SK-N-SH treated with all-trans-retinoic acid at 6 μM for 48 hours (cell line): Measurements from ENCODE around the gene FHL5.
A peak's percentile ranks its signal among the peaks of the same experiment; 100 is the strongest.
"Not testable (repeated sequence)": the region's sequence is repeated elsewhere in the genome, so short reads cannot be mapped to it uniquely, and the experiment has no call there.

ENCODE experiments used
- ATAC-seq: fragments of 200-7000 bp; cut with Tn5 transposase; 3 replicates; pipeline ENCODE4 v1.9.1; 2020; ENCODE audit warnings: mild to moderate bottlenecking, moderate library complexity
- ARNTL ChIP-seq: fragments of 450-650 bp; formaldehyde crosslinking; IDR thresholded peaks from 2 replicates; pipeline ENCODE4 v1.5.0; 2020; ENCODE audit warnings: low read depth, mild to moderate bottlenecking, moderate library complexity, borderline replicate concordance
- BACH2 ChIP-seq: fragments of 250-450 bp; sonication (Bioruptor Pico); IDR thresholded peaks from 2 replicates; pipeline ENCODE4 v1.9.0; 2021; ENCODE audit warnings: mild to moderate bottlenecking, borderline replicate concordance
- CSDC2 ChIP-seq: fragments of 250-450 bp; sonication (Bioruptor Pico); IDR thresholded peaks from 2 replicates; pipeline ENCODE4 v1.5.0; 2020; ENCODE audit warnings: mild to moderate bottlenecking, moderate library complexity
- ESRRG ChIP-seq: fragments of 250-450 bp; sonication (Bioruptor Pico); IDR thresholded peaks from 2 replicates; pipeline ENCODE4 v1.6.1; 2021; ENCODE audit warnings: mild to moderate bottlenecking
- ISL1 ChIP-seq: fragments of 250-450 bp; sonication (Bioruptor Pico); IDR thresholded peaks from 2 replicates; pipeline ENCODE4 v2.1.2; 2022; ENCODE audit warnings: mild to moderate bottlenecking, moderate library complexity
- OSR1 ChIP-seq: fragments of 250-450 bp; sonication (Bioruptor Pico); IDR thresholded peaks from 2 replicates; pipeline ENCODE4 v1.8.0; 2022; ENCODE audit warnings: moderate library complexity, mild to moderate bottlenecking, inconsistent platforms
- PPARA ChIP-seq: fragments of 250-450 bp; sonication (Bioruptor Pico); IDR thresholded peaks from 2 replicates; pipeline ENCODE4 v1.5.0; 2020; ENCODE audit warnings: mild to moderate bottlenecking, borderline replicate concordance
- RARB ChIP-seq: fragments of 250-450 bp; sonication (Bioruptor Pico); IDR thresholded peaks from 2 replicates; pipeline ENCODE4 v1.8.0; 2021; ENCODE audit warnings: mild to moderate bottlenecking, moderate library complexity
- SNAI2 ChIP-seq: fragments of 250-450 bp; sonication (Bioruptor Pico); IDR thresholded peaks from 2 replicates; pipeline ENCODE4 v1.5.0; 2020; ENCODE audit warnings: mild to moderate bottlenecking, moderate library complexity
- TCF4 ChIP-seq: fragments of 250-450 bp; sonication (Bioruptor Pico); IDR thresholded peaks from 2 replicates; pipeline ENCODE4 v1.8.0; 2021; ENCODE audit warnings: mild to moderate bottlenecking, moderate library complexity, borderline replicate concordance
- ZC3H10 ChIP-seq: fragments of 250-450 bp; sonication (Bioruptor Pico); IDR thresholded peaks from 2 replicates; pipeline ENCODE4 v1.5.1; 2021; ENCODE audit warnings: mild to moderate bottlenecking, moderate library complexity
- ZFP3 ChIP-seq: fragments of 250-450 bp; sonication (Bioruptor Pico); IDR thresholded peaks from 2 replicates; pipeline ENCODE4 v1.5.0; 2020; ENCODE audit warnings: mild to moderate bottlenecking, moderate library complexity
- ZNF565 ChIP-seq: fragments of 450-650 bp; formaldehyde crosslinking; conservative IDR thresholded peaks from 2 replicates; pipeline ENCODE4 v1.5.0; 2020; ENCODE audit warnings: low read depth, mild to moderate bottlenecking, moderate library complexity
- ZNF70 ChIP-seq: fragments of 450-650 bp; formaldehyde crosslinking; IDR thresholded peaks from 2 replicates; pipeline ENCODE4 v1.5.0; 2020; ENCODE audit warnings: mild to moderate bottlenecking, moderate library complexity
- ZNF8 ChIP-seq: fragments of 450-650 bp; formaldehyde crosslinking; IDR thresholded peaks from 2 replicates; pipeline ENCODE4 v1.5.0; 2020; ENCODE audit warnings: mild to moderate bottlenecking, moderate library complexity
- TF ChIP-seq, protein P1 (sequence below): fragments of 250-450 bp; sonication (Bioruptor Pico); IDR thresholded peaks from 2 replicates; pipeline ENCODE4 v1.5.0; 2020; ENCODE audit warnings: mild to moderate bottlenecking, moderate library complexity
- TF ChIP-seq, protein P2 (sequence below): fragments of 250-450 bp; sonication (Bioruptor Pico); IDR thresholded peaks from 2 replicates; pipeline ENCODE4 v1.8.0; 2021; ENCODE audit warnings: low read depth, mild to moderate bottlenecking, moderate library complexity, borderline replicate concordance
- TF ChIP-seq, protein P3 (sequence below): fragments of 250-450 bp; sonication (Bioruptor Pico); IDR thresholded peaks from 2 replicates; pipeline ENCODE4 v1.5.1; 2020; ENCODE audit warnings: low read depth, mild to moderate bottlenecking, moderate library complexity

FHL5 gene

DNA sequence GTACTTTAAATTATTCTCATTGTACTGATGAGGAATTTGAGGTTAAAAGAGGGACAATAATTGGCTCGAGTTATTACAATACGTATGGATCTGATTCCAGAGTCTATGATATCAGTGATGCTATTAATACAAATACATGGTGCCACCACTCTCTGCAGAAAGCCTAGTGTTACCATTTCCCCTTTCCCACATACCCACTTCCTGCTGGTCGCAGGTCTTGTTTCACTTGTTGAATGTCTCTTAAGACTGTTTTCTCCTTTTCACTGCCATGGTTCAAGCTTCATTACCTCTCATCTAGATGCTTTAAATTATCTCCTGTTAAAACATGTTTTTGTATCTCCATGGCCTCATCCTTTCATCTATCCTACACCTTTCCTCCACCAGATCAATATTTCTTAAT is 62.0 kb downstream of the FHL5 start:
- ATAC-seq, result no peak
- no peak for TF ChIP-seq CSDC2

DNA sequence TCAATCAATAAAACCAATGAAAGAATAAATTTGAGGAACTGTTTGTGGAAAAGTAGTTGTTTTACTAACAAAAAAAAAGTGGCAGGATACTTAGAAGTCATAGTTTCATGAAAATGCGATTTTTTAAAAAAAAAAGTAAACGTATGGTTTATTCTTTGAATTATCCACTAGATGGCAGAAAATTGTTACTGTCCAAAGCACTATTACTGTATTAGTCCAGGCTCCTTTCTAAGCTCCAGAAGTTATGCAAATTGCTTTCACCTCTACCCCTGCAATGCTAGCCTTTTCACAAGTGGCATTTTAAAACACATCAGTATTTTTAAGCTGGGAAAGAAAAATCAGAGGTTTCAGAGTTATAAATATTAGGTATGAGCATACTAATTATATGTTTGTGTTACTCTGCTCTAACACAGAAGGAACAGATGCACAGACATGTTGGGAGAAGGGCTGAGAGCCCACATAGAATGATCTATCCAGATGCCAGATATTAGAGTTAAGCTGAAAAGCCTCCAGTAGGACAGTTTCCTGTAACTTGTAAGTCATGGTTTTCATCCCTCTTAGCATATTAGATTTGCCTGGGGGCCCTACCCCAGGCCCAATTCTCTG is 63.9 kb downstream of the FHL5 start:
- TF ChIP-seq ZNF70 (CRISPR knock-in tag) (no peak), ZC3H10 (no peak), SNAI2 (CRISPR knock-in tag) (no peak)
- TF ChIP-seq, protein P1, sequence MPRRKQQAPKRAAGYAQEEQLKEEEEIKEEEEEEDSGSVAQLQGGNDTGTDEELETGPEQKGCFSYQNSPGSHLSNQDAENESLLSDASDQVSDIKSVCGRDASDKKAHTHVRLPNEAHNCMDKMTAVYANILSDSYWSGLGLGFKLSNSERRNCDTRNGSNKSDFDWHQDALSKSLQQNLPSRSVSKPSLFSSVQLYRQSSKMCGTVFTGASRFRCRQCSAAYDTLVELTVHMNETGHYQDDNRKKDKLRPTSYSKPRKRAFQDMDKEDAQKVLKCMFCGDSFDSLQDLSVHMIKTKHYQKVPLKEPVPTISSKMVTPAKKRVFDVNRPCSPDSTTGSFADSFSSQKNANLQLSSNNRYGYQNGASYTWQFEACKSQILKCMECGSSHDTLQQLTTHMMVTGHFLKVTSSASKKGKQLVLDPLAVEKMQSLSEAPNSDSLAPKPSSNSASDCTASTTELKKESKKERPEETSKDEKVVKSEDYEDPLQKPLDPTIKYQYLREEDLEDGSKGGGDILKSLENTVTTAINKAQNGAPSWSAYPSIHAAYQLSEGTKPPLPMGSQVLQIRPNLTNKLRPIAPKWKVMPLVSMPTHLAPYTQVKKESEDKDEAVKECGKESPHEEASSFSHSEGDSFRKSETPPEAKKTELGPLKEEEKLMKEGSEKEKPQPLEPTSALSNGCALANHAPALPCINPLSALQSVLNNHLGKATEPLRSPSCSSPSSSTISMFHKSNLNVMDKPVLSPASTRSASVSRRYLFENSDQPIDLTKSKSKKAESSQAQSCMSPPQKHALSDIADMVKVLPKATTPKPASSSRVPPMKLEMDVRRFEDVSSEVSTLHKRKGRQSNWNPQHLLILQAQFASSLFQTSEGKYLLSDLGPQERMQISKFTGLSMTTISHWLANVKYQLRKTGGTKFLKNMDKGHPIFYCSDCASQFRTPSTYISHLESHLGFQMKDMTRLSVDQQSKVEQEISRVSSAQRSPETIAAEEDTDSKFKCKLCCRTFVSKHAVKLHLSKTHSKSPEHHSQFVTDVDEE (CRISPR knock-in tag), result no peak

DNA sequence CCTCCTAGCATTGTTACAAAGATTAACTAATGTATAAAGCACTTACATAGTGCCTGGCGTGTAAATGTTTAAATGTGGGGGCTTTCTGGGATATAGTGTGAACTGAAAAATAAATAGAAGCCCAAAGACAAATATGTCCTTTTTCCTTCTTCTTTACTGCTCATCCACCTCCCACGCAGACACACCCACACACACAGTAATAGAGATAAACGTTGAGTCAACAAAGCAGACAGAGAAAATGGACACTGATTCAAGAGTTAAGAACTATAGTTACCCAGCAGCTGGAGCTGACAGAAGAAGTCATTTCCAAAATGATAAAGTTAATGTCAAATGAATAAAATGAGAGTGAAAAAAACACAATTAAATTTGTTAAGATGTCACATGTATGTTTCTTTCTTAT is 68.3 kb downstream of the FHL5 start:
- TF ChIP-seq ZNF70 (CRISPR knock-in tag) (no peak), ARNTL (CRISPR knock-in tag) (no peak), SNAI2 (CRISPR knock-in tag) (no peak), CSDC2 (no peak), TCF4 (CRISPR knock-in tag) (no peak), RARB (CRISPR knock-in tag) (no peak), ZFP3 (no peak), ZNF8 (CRISPR knock-in tag) (no peak), ZC3H10 (no peak), ZNF565 (CRISPR knock-in tag) (no peak), PPARA (no peak), ISL1 (CRISPR knock-in tag) (no peak)
- TF ChIP-seq, protein P2, sequence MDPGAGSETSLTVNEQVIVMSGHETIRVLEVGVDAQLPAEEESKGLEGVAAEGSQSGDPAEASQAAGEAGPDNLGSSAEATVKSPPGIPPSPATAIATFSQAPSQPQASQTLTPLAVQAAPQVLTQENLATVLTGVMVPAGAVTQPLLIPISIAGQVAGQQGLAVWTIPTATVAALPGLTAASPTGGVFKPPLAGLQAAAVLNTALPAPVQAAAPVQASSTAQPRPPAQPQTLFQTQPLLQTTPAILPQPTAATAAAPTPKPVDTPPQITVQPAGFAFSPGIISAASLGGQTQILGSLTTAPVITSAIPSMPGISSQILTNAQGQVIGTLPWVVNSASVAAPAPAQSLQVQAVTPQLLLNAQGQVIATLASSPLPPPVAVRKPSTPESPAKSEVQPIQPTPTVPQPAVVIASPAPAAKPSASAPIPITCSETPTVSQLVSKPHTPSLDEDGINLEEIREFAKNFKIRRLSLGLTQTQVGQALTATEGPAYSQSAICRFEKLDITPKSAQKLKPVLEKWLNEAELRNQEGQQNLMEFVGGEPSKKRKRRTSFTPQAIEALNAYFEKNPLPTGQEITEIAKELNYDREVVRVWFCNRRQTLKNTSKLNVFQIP, result no peak
- TF ChIP-seq, protein P1 (CRISPR knock-in tag), result no peak
- no peak for ATAC-seq

More for the DNA sequence above, 63.9 kb downstream of the FHL5 start:
- ATAC-seq, result peak; percentile 93

DNA sequence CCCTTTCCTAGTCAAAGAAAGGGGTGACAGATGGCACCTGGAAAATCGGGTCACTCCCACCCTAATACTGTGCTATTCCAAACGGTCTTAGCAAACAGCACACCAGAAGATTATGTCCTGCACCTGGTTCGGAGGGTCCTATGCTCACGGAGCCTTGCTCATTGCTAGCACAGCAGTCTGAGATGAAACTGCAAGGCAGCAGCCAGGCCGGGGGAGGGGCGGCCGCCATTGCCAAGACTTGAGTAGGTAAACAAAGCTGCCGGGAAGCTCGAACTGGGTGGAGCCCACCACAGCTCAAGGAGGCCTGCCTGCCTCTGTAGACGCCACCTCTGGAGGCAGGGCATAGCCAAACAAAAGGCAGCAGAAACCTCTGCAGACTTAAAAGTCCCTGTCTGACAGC is 75.1 kb downstream of the FHL5 start:
- ATAC-seq, result not testable (repeated sequence)

DNA sequence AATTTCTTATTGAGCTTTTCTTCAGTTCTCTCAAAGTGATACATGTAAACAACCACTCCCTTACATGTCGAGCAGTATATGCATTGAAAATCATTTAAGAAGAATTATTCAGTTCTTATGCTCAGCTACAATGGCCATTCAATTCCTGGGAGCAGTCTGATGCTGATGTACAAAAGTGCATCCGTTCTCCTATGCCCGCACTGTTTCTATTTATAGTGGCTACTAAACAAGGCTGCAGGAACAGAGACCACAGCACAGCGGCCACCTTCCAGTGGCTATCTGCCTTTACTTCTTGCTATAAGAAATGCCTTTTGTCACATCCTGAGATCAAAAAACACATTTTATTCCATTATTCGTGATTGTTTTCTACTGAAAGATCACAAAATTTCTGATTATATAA is 82.2 kb downstream of the FHL5 start:
- no peak for ATAC-seq
- TF ChIP-seq PPARA (no peak), ISL1 (CRISPR knock-in tag) (no peak), ZFP3 (no peak), ZNF8 (CRISPR knock-in tag) (no peak), RARB (CRISPR knock-in tag) (no peak), OSR1 (CRISPR knock-in tag) (no peak), ZNF565 (CRISPR knock-in tag) (no peak), BACH2 (no peak), ESRRG (CRISPR knock-in tag) (no peak)
- TF ChIP-seq, protein P1 (CRISPR knock-in tag), result no peak
- TF ChIP-seq, protein P3, sequence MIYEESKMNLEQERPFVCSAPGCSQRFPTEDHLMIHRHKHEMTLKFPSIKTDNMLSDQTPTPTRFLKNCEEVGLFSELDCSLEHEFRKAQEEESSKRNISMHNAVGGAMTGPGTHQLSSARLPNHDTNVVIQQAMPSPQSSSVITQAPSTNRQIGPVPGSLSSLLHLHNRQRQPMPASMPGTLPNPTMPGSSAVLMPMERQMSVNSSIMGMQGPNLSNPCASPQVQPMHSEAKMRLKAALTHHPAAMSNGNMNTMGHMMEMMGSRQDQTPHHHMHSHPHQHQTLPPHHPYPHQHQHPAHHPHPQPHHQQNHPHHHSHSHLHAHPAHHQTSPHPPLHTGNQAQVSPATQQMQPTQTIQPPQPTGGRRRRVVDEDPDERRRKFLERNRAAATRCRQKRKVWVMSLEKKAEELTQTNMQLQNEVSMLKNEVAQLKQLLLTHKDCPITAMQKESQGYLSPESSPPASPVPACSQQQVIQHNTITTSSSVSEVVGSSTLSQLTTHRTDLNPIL (CRISPR knock-in tag), result no peak
- TF ChIP-seq, protein P2, result no peak
